Sigmoid colon (tissue), 7 donors: ENCODE data around the gene LYPD6B. TPM values are rescaled to one million over a fixed set of nuclear protein-coding genes. Genes with fewer than 3 reads are reported as not detected.

Experiments used
- DNase-seq: peaks from one replicate; pipeline ENCODE4 v3.0.0-alpha.2; 2019
- H3K27ac ChIP-seq, 4 donors: fragments of 200-600 bp; sonication (generic); one replicate each; pipeline ENCODE4 v1.5.1; 2016 to 2019; ENCODE audit warnings: mild to moderate bottlenecking in 1 of 4
- H3K27me3 ChIP-seq, 3 donors: fragments of 200-600 bp; sonication (generic); one replicate each; pipeline ENCODE4 v1.5.1; 2019; ENCODE audit warnings: mild to moderate bottlenecking in 1 of 3
- H3K36me3 ChIP-seq, 4 donors: fragments of 200-600 bp; sonication (generic); one replicate each; pipeline ENCODE4 v1.5.1; 2016 to 2019
- H3K4me1 ChIP-seq, 4 donors: fragments of 200-600 bp; sonication (generic); one replicate each; pipeline ENCODE4 v1.5.1; 2017 to 2019
- H3K4me3 ChIP-seq, 4 donors: fragments of 200-600 bp; sonication (generic); one replicate each; pipeline ENCODE4 v1.5.1; 2017 to 2019; ENCODE audit warnings: mild to moderate bottlenecking in 2 of 4, moderate library complexity in 1 of 4
- H3K9me3 ChIP-seq, 4 donors: fragments of 200-600 bp in 3 of 4; sonication (generic) in 3 of 4; one replicate each; pipeline versions ENCODE4 v1.5.1 to v1.6.1; 2013 to 2019
- EP300 ChIP-seq, 4 donors: sonication (generic); formaldehyde crosslinking; IDR thresholded peaks; one replicate each; pipeline ENCODE4 v1.6.1; 2017; ENCODE audit warnings: antibody characterized with exemption in 4 of 4
- POLR2A ChIP-seq, 2 donors: fragments of 450-650 bp; IDR thresholded peaks; one replicate each; pipeline ENCODE4 v1.6.1; 2016; ENCODE audit warnings: antibody characterized with exemption in 2 of 2, mild to moderate bottlenecking in 2 of 2, moderate library complexity in 2 of 2
- POLR2AphosphoS5 ChIP-seq, 4 donors: sonication (generic); formaldehyde crosslinking; IDR thresholded peaks; one replicate each; pipeline ENCODE4 v1.6.1; 2017; ENCODE audit warnings: antibody characterized with exemption in 4 of 4
- WGBS, 2 donors: extraction: QIAGEN DNeasy Blood & Tissue Kit; methylation state at CpG; one replicate each; pipeline ENCODE4 v1.1.7; 2013; 5-methylcytosine and 5-hydroxymethylcytosine counted together
- intact Hi-C: fragments of 100-400 bp; cut with DNase I; formaldehyde crosslinking; loops from one replicate; pipeline ENCODE4 v1.15.1; 2023
- polyA plus RNA-seq, 3 donors: library from polyadenylated mRNA; stranded (reverse); fragments of 200-250 nt; gene quantifications; one replicate each; pipeline ENCODE4 v1.2.3, GENCODE V29; 2013
- total RNA-seq, 4 donors: library from RNA; depleted of rRNA; stranded (reverse); fragments of >200 nt; gene quantifications; one replicate each; pipeline ENCODE4 v1.1.0, GENCODE V29; 2016
- TF ChIP-seq, protein P1 (sequence below), 4 experiments: fragments of 450-650 bp in 3 of 4; fragments of 200-600 bp in 1 of 4; IDR thresholded peaks; one replicate each; pipeline ENCODE4 v1.5.1; 2016 to 2019; ENCODE audit warnings: antibody characterized with exemption in 4 of 4, mild to moderate bottlenecking in 3 of 4, moderate library complexity in 2 of 4
- donor health status: healthy with polysubstance abuse.
- donor health status: Bipolar disorder and iron deficiency.
- donor health status: healthy.

LYPD6B gene
- total and polyA plus RNA-seq, 7 donors, result 0.66 to 2.1 (median 1.5) TPM; not detected in 3

DNA sequence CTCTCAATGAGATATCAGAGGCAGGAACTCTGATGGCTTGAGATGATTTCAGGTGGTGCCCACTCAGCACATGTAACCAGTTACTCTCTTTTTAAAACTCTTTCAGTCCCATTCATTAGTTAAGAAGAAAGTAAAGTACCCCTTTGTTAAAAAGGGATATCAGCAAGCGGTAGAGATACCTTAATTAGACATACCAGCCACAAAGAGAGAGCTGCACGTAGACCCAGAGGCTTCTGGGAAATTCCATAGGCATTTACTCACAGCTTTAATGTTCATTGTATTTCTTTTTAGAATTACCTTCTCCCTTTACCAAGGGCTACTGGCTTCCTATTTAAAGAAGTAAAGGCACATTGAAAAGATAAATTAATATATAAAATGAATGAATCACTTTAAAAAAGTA is 63.3 kb downstream of the LYPD6B start:
- Histone ChIP-seq H3K27me3 (no peaks in the 10 kb centered on the region), H3K36me3 (no peaks in the 10 kb centered on the region), H3K9me3 (no peaks in the 10 kb centered on the region), H3K4me1 (no peaks in the 10 kb centered on the region), H3K4me3 (no peak overlapping the region), H3K27ac (no peak overlapping the region)
- TF ChIP-seq EP300 (IDR thresholded peaks at IDR 0.05) (no peak), POLR2AphosphoS5 (IDR thresholded peaks at IDR 0.05) (no peak), POLR2A (IDR thresholded peaks at IDR 0.05) (no peak)
- TF ChIP-seq, protein P1, sequence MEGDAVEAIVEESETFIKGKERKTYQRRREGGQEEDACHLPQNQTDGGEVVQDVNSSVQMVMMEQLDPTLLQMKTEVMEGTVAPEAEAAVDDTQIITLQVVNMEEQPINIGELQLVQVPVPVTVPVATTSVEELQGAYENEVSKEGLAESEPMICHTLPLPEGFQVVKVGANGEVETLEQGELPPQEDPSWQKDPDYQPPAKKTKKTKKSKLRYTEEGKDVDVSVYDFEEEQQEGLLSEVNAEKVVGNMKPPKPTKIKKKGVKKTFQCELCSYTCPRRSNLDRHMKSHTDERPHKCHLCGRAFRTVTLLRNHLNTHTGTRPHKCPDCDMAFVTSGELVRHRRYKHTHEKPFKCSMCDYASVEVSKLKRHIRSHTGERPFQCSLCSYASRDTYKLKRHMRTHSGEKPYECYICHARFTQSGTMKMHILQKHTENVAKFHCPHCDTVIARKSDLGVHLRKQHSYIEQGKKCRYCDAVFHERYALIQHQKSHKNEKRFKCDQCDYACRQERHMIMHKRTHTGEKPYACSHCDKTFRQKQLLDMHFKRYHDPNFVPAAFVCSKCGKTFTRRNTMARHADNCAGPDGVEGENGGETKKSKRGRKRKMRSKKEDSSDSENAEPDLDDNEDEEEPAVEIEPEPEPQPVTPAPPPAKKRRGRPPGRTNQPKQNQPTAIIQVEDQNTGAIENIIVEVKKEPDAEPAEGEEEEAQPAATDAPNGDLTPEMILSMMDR (IDR thresholded peaks at IDR 0.05), result no peak
- intact Hi-C loops, result no loop called here
- 91 to 95% methylated on average over 2 of the region's 2 CpGs for WGBS, 2 donors
- DNase-seq, result no peak

DNA sequence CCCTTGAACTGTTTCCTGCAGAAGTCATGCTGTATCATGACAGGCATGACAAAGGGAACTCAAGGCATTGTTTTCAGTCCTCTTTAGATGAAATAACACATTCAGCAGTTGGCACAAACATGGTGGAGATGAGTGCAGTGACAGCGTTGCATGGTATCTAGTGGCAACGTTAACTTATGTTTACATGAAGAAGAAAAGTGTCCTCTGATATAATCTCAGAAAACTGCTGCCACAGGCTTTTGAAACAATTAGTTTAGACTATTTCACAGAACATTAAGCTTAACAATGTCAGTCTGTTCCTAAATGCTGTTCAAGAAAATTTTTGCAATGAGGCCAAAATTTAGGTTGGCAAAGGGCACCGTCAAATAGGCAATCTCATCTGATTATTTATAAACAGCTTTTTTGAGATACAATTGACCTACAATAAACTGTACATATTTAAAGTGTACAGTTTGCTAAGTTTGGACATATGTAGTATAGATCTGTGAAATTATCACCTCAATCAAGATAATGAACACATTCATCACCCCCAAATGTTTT is 64.7 kb downstream of the LYPD6B start:
- DNase-seq, result no peak
- intact Hi-C loops, result no loop called here
- no peaks in the 10 kb centered on the region for H3K9me3 ChIP-seq
- WGBS, 2 donors, result 70 to 82% methylated on average over 3 of the region's 3 CpGs
- no peaks in the 10 kb centered on the region for H3K27me3 ChIP-seq
- H3K4me3 ChIP-seq, result no peak overlapping the region
- no peaks in the 10 kb centered on the region for H3K36me3 ChIP-seq
- TF ChIP-seq EP300 (IDR thresholded peaks at IDR 0.05) (no peak), POLR2A (IDR thresholded peaks at IDR 0.05) (no peak)
- TF ChIP-seq, protein P1 (IDR thresholded peaks at IDR 0.05), result no peak
- H3K4me1 ChIP-seq, result no peaks in the 10 kb centered on the region
- H3K27ac ChIP-seq, result no peak overlapping the region

DNA sequence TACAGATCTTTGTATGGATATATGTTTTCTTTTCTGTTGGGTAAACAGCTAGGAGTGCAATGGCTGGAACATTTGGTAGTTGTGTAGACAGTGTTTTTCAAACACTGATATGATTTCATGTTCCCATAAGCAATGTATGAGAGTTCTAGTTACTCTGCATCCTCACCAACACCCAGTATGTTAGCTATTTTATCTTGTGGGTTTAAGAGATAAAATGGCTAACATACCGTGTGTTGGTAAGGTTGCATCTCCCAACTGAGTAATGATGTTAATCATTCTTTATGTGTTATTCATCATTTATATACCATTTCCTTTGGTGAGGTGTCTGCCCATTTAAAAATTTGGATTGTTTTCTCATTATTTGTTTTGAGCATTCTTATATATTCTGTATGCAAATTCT is 65.7 kb downstream of the LYPD6B start:
- TF ChIP-seq, protein P1 (IDR thresholded peaks at IDR 0.05), result no peak
- no peak for TF ChIP-seq EP300 (IDR thresholded peaks at IDR 0.05)
- TF ChIP-seq POLR2AphosphoS5 (IDR thresholded peaks at IDR 0.05), result no peak
- no peak for TF ChIP-seq POLR2A (IDR thresholded peaks at IDR 0.05)
- Histone ChIP-seq H3K36me3 (no peaks in the 10 kb centered on the region), H3K27me3 (no peaks in the 10 kb centered on the region), H3K4me1 (no peaks in the 10 kb centered on the region), H3K9me3 (no peaks in the 10 kb centered on the region), H3K27ac (no peak overlapping the region), H3K4me3 (no peak overlapping the region)
- intact Hi-C loops, result no loop called here
- DNase-seq, result no peak
- 94 to 95% methylated on average over 1 of the region's 1 CpG for WGBS, 2 donors

DNA sequence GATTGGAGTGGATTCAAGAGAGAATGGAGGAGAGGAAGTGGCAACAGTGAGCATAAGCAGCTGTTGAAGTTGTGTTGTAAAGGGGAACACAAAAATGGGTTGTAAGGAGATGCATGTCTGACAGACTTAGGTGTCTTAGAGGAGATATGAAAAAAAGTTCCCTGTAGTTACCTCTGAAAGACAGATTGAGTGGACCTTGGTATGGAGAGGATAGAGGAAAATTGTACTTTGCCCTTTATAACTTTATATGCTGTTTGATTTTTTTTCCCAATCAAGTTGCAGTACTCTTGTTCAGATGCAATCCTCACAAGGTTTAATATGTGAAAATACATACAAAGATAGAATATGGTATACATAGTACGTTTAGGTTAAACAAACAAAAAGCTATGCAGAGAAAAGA is 73.6 kb downstream of the LYPD6B start:
- WGBS, 2 donors, result 13 to 60% methylated on average over 1 of the region's 1 CpG
- Histone ChIP-seq H3K4me3 (no peak overlapping the region), H3K27me3 (no peaks in the 10 kb centered on the region), H3K27ac (no peak overlapping the region), H3K9me3 (peaks cover 0 to 5% (median 0%) of the 10 kb centered on the region in 4 donors), H3K4me1 (no peaks in the 10 kb centered on the region), H3K36me3 (no peaks in the 10 kb centered on the region)
- intact Hi-C loops, result no loop called here
- DNase-seq, result no peak
- TF ChIP-seq, protein P1 (IDR thresholded peaks at IDR 0.05), result no peak
- TF ChIP-seq EP300 (IDR thresholded peaks at IDR 0.05) (no peak), POLR2AphosphoS5 (IDR thresholded peaks at IDR 0.05) (no peak), POLR2A (IDR thresholded peaks at IDR 0.05) (no peak)

DNA sequence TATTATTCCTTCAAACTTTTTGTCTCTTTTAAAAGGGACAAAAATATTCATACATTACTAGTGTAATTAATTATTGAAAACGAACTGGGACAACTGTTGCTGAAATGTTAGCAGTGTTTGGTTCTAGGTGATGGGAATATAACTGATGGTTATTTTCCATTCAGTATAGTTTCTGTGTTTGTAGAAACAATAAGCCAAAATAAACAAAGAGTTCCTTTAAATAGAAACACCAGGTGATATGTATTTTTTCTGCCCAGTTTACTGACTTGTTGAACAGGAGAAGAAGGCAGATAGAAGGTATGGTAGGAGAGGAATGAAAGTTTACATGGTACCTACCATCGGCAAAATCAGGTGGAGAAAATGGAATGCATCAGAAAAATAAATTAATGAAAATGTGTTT is 74.2 kb downstream of the LYPD6B start:
- peaks cover 0 to 5% (median 0%) of the 10 kb centered on the region in 4 donors for H3K9me3 ChIP-seq
- no peaks in the 10 kb centered on the region for H3K36me3 ChIP-seq
- intact Hi-C loops, result no loop called here
- no peaks in the 10 kb centered on the region for H3K27me3 ChIP-seq
- DNase-seq, result no peak
- H3K27ac ChIP-seq, result no peak overlapping the region
- no peak overlapping the region for H3K4me3 ChIP-seq
- WGBS, 2 donors, result 89 to 92% methylated on average over 2 of the region's 2 CpGs
- no peaks in the 10 kb centered on the region for H3K4me1 ChIP-seq
- TF ChIP-seq, protein P1 (IDR thresholded peaks at IDR 0.05), result no peak
- TF ChIP-seq EP300 (IDR thresholded peaks at IDR 0.05) (no peak), POLR2AphosphoS5 (IDR thresholded peaks at IDR 0.05) (no peak), POLR2A (IDR thresholded peaks at IDR 0.05) (no peak)
